Measurements from ENCODE around the gene MFSD2A. TPM values are rescaled to one million over a fixed set of nuclear protein-coding genes. Genes with fewer than 3 reads are reported as not detected.

Gene MFSD2A
- total RNA-seq, 1 donor from 2014 or later, result 11.1 TPM

DNA sequence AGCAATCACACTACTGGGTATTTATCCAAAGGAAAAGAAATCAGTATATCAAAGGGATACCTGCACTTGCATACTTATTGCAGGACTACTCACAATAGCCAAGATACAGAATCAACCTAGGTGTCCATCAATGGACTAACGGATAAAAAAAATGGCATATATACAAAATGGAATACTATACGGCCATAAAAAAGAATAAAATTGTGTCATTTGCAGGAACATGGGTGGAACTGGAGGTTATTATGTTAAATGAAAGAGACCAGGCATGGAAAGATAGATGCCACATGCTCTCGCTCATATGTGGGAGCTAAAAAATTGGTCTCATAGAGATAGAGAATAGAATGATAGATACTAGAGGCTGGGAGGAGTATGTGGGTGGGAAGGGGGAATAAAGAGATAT, 56.3 kb downstream of the MFSD2A start:
- DNase-seq (ENCODE audit: low read depth), result no peak
- Histone ChIP-seq H3K27me3 (ENCODE audit: control insufficient read depth, insufficient read depth, low read length) (no peaks in the 10 kb centered on the region), H3K36me3 (ENCODE audit: control insufficient read depth, insufficient read depth, low read length) (no peaks in the 10 kb centered on the region), H3K4me3 (ENCODE audit: low read depth, low read length) (no peak overlapping the region)
- no peak for FAIRE-seq
- TF ChIP-seq CTCF (IDR thresholded peaks at IDR 0.05; ENCODE audit: insufficient read depth, low read length, severe bottlenecking), result no peak

DNA sequence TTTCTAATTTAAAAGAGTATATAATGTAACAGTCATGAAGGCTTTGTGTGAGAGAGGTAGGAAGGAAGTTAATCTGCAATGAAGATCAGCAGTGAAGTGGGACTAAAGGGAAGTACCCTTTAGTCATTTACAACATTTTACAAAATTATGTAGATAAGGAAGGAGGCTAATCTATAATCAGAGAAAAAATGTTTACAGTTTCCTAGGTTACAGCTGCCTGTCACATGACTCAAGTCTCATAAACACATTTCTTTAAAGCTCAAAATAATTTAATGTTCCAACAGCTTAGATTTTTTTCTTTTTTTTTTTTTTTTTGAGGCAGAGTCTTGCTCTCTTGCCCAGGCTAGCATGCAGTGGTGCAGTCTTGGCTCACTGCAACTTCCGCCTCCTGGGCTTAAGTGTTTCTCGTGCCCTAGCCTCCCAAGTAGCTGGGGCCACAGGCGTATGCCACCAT, 59.3 kb downstream of the MFSD2A start:
- Histone ChIP-seq H3K36me3 (ENCODE audit: control insufficient read depth, insufficient read depth, low read length) (no peaks in the 10 kb centered on the region), H3K27me3 (ENCODE audit: control insufficient read depth, insufficient read depth, low read length) (no peaks in the 10 kb centered on the region), H3K4me3 (ENCODE audit: low read depth, low read length) (no peak overlapping the region)
- FAIRE-seq, result no peak
- TF ChIP-seq CTCF (IDR thresholded peaks at IDR 0.05; ENCODE audit: insufficient read depth, low read length, severe bottlenecking), result no peak
- peak; percentile 32 for DNase-seq (ENCODE audit: low read depth)

- H3K36me3 ChIP-seq (ENCODE audit: control insufficient read depth, insufficient read depth, low read length), result no peaks in the 10 kb centered on the region
- FAIRE-seq (no peak), DNase-seq (ENCODE audit: low read depth) (peak; percentile 100)
- TF ChIP-seq CTCF (IDR thresholded peaks at IDR 0.05; ENCODE audit: insufficient read depth, low read length, severe bottlenecking), result no peak
- no peak overlapping the region for H3K4me3 ChIP-seq (ENCODE audit: low read depth, low read length)
- no peaks in the 10 kb centered on the region for H3K27me3 ChIP-seq (ENCODE audit: control insufficient read depth, insufficient read depth, low read length)
These were observed 60.1 kb downstream of the MFSD2A start for GRCh38 chr1:40014812-40015594.

- no peaks in the 10 kb centered on the region for H3K27me3 ChIP-seq (ENCODE audit: control insufficient read depth, insufficient read depth, low read length)
- no peak for FAIRE-seq
- no peaks in the 10 kb centered on the region for H3K36me3 ChIP-seq (ENCODE audit: control insufficient read depth, insufficient read depth, low read length)
These were observed 63.1 kb downstream of the MFSD2A start for GRCh38 chr1:40017951-40018575.

More at GRCh38 chr1:40017951-40018575, 63.1 kb downstream of the MFSD2A start:
- no peak overlapping the region for H3K4me3 ChIP-seq (ENCODE audit: low read depth, low read length)
- TF ChIP-seq CTCF (IDR thresholded peaks at IDR 0.05; ENCODE audit: insufficient read depth, low read length, severe bottlenecking), result no peak
- no peak for DNase-seq (ENCODE audit: low read depth)

Other genes starting within 250 kb of the MFSD2A start
- gene PPIE, start 216.3 kb upstream of the MFSD2A start, total RNA-seq, result 50.1 and 67.1 TPM in 2 replicates
- gene OXCT2, start 183.8 kb upstream of the MFSD2A start, total RNA-seq, result 1.0 and 1.1 TPM in 2 replicates
- gene BMP8B, start 166.3 kb upstream of the MFSD2A start, total RNA-seq, result 0.90 and 1.3 TPM in 2 replicates
- 33.9 and 41.1 TPM in 2 replicates for gene TRIT1, start 71.6 kb upstream of the MFSD2A start, total RNA-seq
- gene MYCL, start 53.2 kb upstream of the MFSD2A start, total RNA-seq, result 5.5 and 7.9 TPM in 2 replicates
- gene CAP1, start 85.6 kb downstream of the MFSD2A start, total RNA-seq, result 359 and 380 TPM in 2 replicates
- 29.4 and 29.5 TPM in 2 replicates for gene PPT1, start 142.1 kb downstream of the MFSD2A start, total RNA-seq
- gene RLF, start 206.2 kb downstream of the MFSD2A start, total RNA-seq, result 26.9 and 28.3 TPM in 2 replicates